Keratinocyte (primary cell): ENCODE data around the gene CDS2. TPM values are rescaled to one million over a fixed set of nuclear protein-coding genes. Genes with fewer than 3 reads are reported as not detected.

Experiments used
- DNase-seq: peaks from one replicate; pipeline ENCODE4 v3.0.0-alpha.2; 2011; ENCODE audit warnings: low read depth, missing footprints, low spot score
- FAIRE-seq: peaks from 2 replicates; lab custom pipeline; 2011; peaks lifted over from hg19 to GRCh38; lab: Jason Lieb, UNC
- H2AFZ ChIP-seq: 2 replicates; pipeline ENCODE4 v1.6.0; 2012; ENCODE audit warnings: low read length, control low read depth, inconsistent platforms; ENCODE audit not compliant: control insufficient read depth
- H3K27ac ChIP-seq: 2 replicates; pipeline ENCODE4 v1.5.1; 2011; ENCODE audit warnings: low read length; ENCODE audit not compliant: control insufficient read depth, insufficient read depth
- H3K27me3 ChIP-seq: 3 replicates; pipeline ENCODE4 v1.6.0; 2011; ENCODE audit warnings: low read length; ENCODE audit not compliant: control insufficient read depth, insufficient read depth; ENCODE audit errors: extremely low read depth
- H3K36me3 ChIP-seq, 2 experiments: 2 replicates in 1 of 2; 3 replicates in 1 of 2; pipeline ENCODE4 v1.5.1; 2011; ENCODE audit warnings: low read length in 2 of 2, mild to moderate bottlenecking in 1 of 2; ENCODE audit not compliant: control insufficient read depth in 2 of 2, insufficient read depth in 2 of 2; ENCODE audit errors: extremely low read depth in 1 of 2
- H3K4me1 ChIP-seq: 3 replicates; pipeline ENCODE4 v1.5.1; 2011; ENCODE audit warnings: low read length; ENCODE audit not compliant: control insufficient read depth, insufficient read depth; ENCODE audit errors: extremely low read depth
- H3K4me2 ChIP-seq: 3 replicates; pipeline ENCODE4 v1.6.0; 2011; ENCODE audit warnings: low read depth, low read length; ENCODE audit not compliant: control insufficient read depth, insufficient read depth; ENCODE audit errors: extremely low read depth
- H3K4me3 ChIP-seq, 3 experiments: fragments of 200-600 bp in 1 of 3; sonication (generic) in 1 of 3; 2 replicates in 2 of 3; 3 replicates in 1 of 3; pipeline ENCODE4 v1.5.1; 2011 to 2016; ENCODE audit warnings: low read length in 3 of 3, mild to moderate bottlenecking in 3 of 3, control low read depth in 2 of 3, inconsistent platforms in 1 of 3, low read depth in 1 of 3, mixed read lengths in 1 of 3, mixed run types in 1 of 3, moderate library complexity in 1 of 3; ENCODE audit not compliant: control insufficient read depth in 2 of 3, insufficient read depth in 2 of 3; ENCODE audit errors: extremely low read depth in 1 of 3
- H3K79me2 ChIP-seq: 2 replicates; pipeline ENCODE4 v1.6.0; 2012; ENCODE audit warnings: low read length; ENCODE audit not compliant: control insufficient read depth, insufficient read depth
- H3K9ac ChIP-seq: 3 replicates; pipeline ENCODE4 v1.6.0; 2011; ENCODE audit warnings: low read length; ENCODE audit not compliant: control insufficient read depth, insufficient read depth; ENCODE audit errors: extremely low read depth
- H3K9me1 ChIP-seq: 3 replicates; pipeline ENCODE4 v1.6.0; 2011; ENCODE audit warnings: low read length; ENCODE audit not compliant: control insufficient read depth, insufficient read depth; ENCODE audit errors: extremely low read depth
- H3K9me3 ChIP-seq: 2 replicates; pipeline ENCODE4 v1.5.1; 2012; ENCODE audit warnings: low read depth, low read length; ENCODE audit not compliant: control insufficient read depth
- H4K20me1 ChIP-seq: 3 replicates; pipeline ENCODE4 v1.6.0; 2011; ENCODE audit warnings: low read length; ENCODE audit not compliant: control insufficient read depth, insufficient read depth; ENCODE audit errors: extremely low read depth
- CTCF ChIP-seq, 3 experiments: IDR thresholded peaks in 1 of 3; conservative IDR thresholded peaks in 1 of 3; optimal IDR thresholded peaks in 1 of 3; 2 replicates in 2 of 3; 3 replicates in 1 of 3; pipeline versions ENCODE3 to v1.5.1; 2011; ENCODE audit warnings: low read length in 3 of 3, mild to moderate bottlenecking in 3 of 3, moderate library complexity in 2 of 3, control low read depth in 1 of 3, inconsistent platforms in 1 of 3; ENCODE audit not compliant: insufficient read depth in 2 of 3; ENCODE audit errors: extremely low read depth in 1 of 3
- EZH2 ChIP-seq: IDR thresholded peaks from one replicate; pipeline ENCODE4 v1.6.1; 2012; ENCODE audit warnings: inconsistent platforms, mild to moderate bottlenecking, low read length, moderate library complexity
- dilution Hi-C: fragments of 300-500 bp; cut with MboI; formaldehyde crosslinking; loops from one replicate; pipeline ENCODE4 v1.7.0; 2020; ENCODE audit warnings: low sequenced_read_pairs; ENCODE audit not compliant: extremely low pct_ligation_motif_present
- polyA plus RNA-seq, 5 experiments: library from polyadenylated mRNA; depleted of rRNA in 3 of 5; stranded (reverse) in 3 of 5; stranded (forward) in 1 of 5; unstranded in 1 of 5; fragments of >200 nt; gene quantifications; 1 replicate in 1 of 5; 2 replicates in 3 of 5; 3 replicates in 1 of 5; pipeline versions ENCODE4 v1.2.1 to v1.2.3, GENCODE V29; 2011 to 2012; ENCODE audit warnings: missing spikeins in 2 of 5, low read depth in 1 of 5, low replicate concordance in 1 of 5

The CDS2 gene
- polyA plus RNA-seq, 1 donor (not counting 4 experiments of a cell fraction or from before 2014, with no cell fraction given): 67.1 TPM

- TF ChIP-seq EZH2 (no peak), CTCF (optimal IDR thresholded peaks at IDR 0.05 in 1 of 3, IDR thresholded peaks at IDR 0.05 in 1 of 3, conservative IDR thresholded peaks at IDR 0.05 in 1 of 3; ENCODE audit: extremely low read depth in 1 of 3, insufficient read depth in 2 of 3, low read length in 3 of 3) (no peak)
- H3K27ac ChIP-seq: no peak overlapping the region
- peaks cover 73% of the 10 kb centered on the region for H3K79me2 ChIP-seq
- peaks cover 17% of the 10 kb centered on the region for H3K4me1 ChIP-seq
- no peak overlapping the region for H3K9ac ChIP-seq
- H4K20me1 ChIP-seq: peaks cover 5% of the 10 kb centered on the region
- no peaks in the 10 kb centered on the region for H3K27me3 ChIP-seq
- H2AFZ ChIP-seq: no peak overlapping the region
- dilution Hi-C loops: no loop called here
- peaks cover 0 to 3% of the 10 kb centered on the region in 2 experiments for H3K36me3 ChIP-seq
- H3K9me1 ChIP-seq: no peaks in the 10 kb centered on the region
- FAIRE-seq (no peak), DNase-seq (no peak)
- no peaks in the 10 kb centered on the region for H3K9me3 ChIP-seq
- no peak overlapping the region for H3K4me2 ChIP-seq
- H3K4me3 ChIP-seq: no peak overlapping the region
These were observed 4.7 kb downstream of the CDS2 start for GRCh38 chr20:5131502-5131901.

GRCh38 chr20:5133998-5134397 lies 7.2 kb downstream of the CDS2 start:
- no peak for FAIRE-seq
- dilution Hi-C loops: no loop called here
- H3K27ac ChIP-seq: no peak overlapping the region

More at GRCh38 chr20:5133998-5134397, 7.2 kb downstream of the CDS2 start:
- Histone ChIP-seq H3K36me3 (peaks cover 0 to 2% of the 10 kb centered on the region in 2 experiments), H3K27me3 (no peaks in the 10 kb centered on the region), H3K79me2 (peaks cover 73% of the 10 kb centered on the region), H3K9me3 (no peaks in the 10 kb centered on the region), H3K9ac (no peak overlapping the region), H3K4me3 (no peak overlapping the region), H3K4me1 (peaks cover 14% of the 10 kb centered on the region), H2AFZ (no peak overlapping the region), H4K20me1 (peaks cover 5% of the 10 kb centered on the region), H3K4me2 (no peak overlapping the region), H3K9me1 (no peaks in the 10 kb centered on the region)
- no peak for TF ChIP-seq EZH2
- TF ChIP-seq CTCF (optimal IDR thresholded peaks at IDR 0.05 in 1 of 3, IDR thresholded peaks at IDR 0.05 in 1 of 3, conservative IDR thresholded peaks at IDR 0.05 in 1 of 3; ENCODE audit: extremely low read depth in 1 of 3, insufficient read depth in 2 of 3, low read length in 3 of 3): no peak
- no peak for DNase-seq
